A673 (cell line): Measurements from ENCODE around the gene ZNF69. TPM values are rescaled to one million over a fixed set of nuclear protein-coding genes. Genes with fewer than 3 reads are reported as not detected.
"Not testable (repeated sequence)": the region's sequence is repeated elsewhere in the genome, so short reads cannot be mapped to it uniquely, and the experiment has no call there.

ENCODE experiments used
- BruUV-seq: library from RNA; stranded (reverse); fragments of 400-500 nt; replicated peaks from 2 replicates; lab custom pipeline; 2021; lab: Mats Ljungman, UMichigan
- CTCF ChIA-PET: fragments of 300-600 bp; sonication (Branson Sonifier 250); formaldehyde crosslinking; loops from one replicate; lab custom pipeline; 2022; ENCODE audit warnings: antibody characterized with exemption; lab: Charles Lee
- POLR2A ChIA-PET: fragments of 300-600 bp; sonication (Branson Sonifier 250); formaldehyde crosslinking; loops from one replicate; lab custom pipeline; 2022; ENCODE audit warnings: antibody characterized with exemption; ENCODE audit not compliant: low non-redundant PET; lab: Charles Lee
- DNase-seq: peaks from one replicate; pipeline ENCODE4 v3.0.0-alpha.2; 2015; ENCODE audit warnings: low spot score
- H3K27ac ChIP-seq: fragments of 200-600 bp; sonication (generic); 2 replicates; pipeline ENCODE4 v1.5.1; 2016; ENCODE audit warnings: mixed run types, low read depth, mild to moderate bottlenecking, mixed read lengths, antibody characterized with exemption, low read length; ENCODE audit not compliant: poor library complexity, severe bottlenecking
- H3K27me3 ChIP-seq: fragments of 200-600 bp; sonication (generic); replicated peaks from 2 replicates; pipeline ENCODE4 v1.6.1; 2017; ENCODE audit warnings: mixed run types, low read depth, mild to moderate bottlenecking, mixed read lengths, antibody characterized with exemption, low read length; ENCODE audit not compliant: insufficient read depth, poor library complexity
- H3K36me3 ChIP-seq: fragments of 200-600 bp; sonication (generic); 2 replicates; pipeline ENCODE4 v1.6.1; 2016; ENCODE audit warnings: mixed run types, mild to moderate bottlenecking, mixed read lengths, antibody characterized with exemption, low read length; ENCODE audit not compliant: insufficient read depth, poor library complexity, severe bottlenecking
- H3K4me1 ChIP-seq: fragments of 200-600 bp; sonication (generic); 2 replicates; pipeline ENCODE4 v1.6.1; 2017; ENCODE audit warnings: mixed run types, mild to moderate bottlenecking, mixed read lengths, antibody characterized with exemption, low read length; ENCODE audit not compliant: insufficient read depth, poor library complexity, severe bottlenecking
- H3K4me3 ChIP-seq: fragments of 200-600 bp; sonication (generic); 2 replicates; pipeline ENCODE4 v1.5.1; 2016; ENCODE audit warnings: low read depth, mixed run types, mild to moderate bottlenecking, mixed read lengths, low read length; ENCODE audit not compliant: poor library complexity, severe bottlenecking
- H3K9me3 ChIP-seq: fragments of 200-600 bp; sonication (generic); 2 replicates; pipeline ENCODE4 v1.6.1; 2016; ENCODE audit warnings: mixed run types, low read depth, mild to moderate bottlenecking, mixed read lengths, antibody characterized with exemption, low read length; ENCODE audit not compliant: poor library complexity, severe bottlenecking
- CTCF ChIP-seq: fragments of 300-800, 200-600 bp; sonication (generic); conservative IDR thresholded peaks from 2 replicates; pipeline ENCODE4 v1.5.1; 2017; ENCODE audit warnings: low read depth, mild to moderate bottlenecking, antibody characterized with exemption, low read length, moderate library complexity, mixed read lengths
- EZH2 ChIP-seq: fragments of 200-600 bp; sonication (generic); IDR thresholded peaks from 2 replicates; pipeline ENCODE4 v1.6.1; 2017; ENCODE audit warnings: borderline replicate concordance, low read depth, mild to moderate bottlenecking, mixed read lengths, antibody characterized with exemption, low read length; ENCODE audit not compliant: poor library complexity, severe bottlenecking
- intact Hi-C: fragments of 100-400 bp; cut with micrococcal nuclease; formaldehyde crosslinking; loops from one replicate; pipeline ENCODE4 v1.10.0; 2022; ENCODE audit not compliant: unreplicated experiment
- total RNA-seq: library from RNA; stranded (reverse); gene quantifications from 2 replicates; pipeline ENCODE4 v1.2.3, GENCODE V29; 2021

The ZNF69 gene
- total RNA-seq, 1 experiment from 2014 or later, result 4.3 TPM

- POLR2A ChIA-PET, result no interaction called here
- no peak for TF ChIP-seq CTCF
- no peak for TF ChIP-seq EZH2
- Histone ChIP-seq H3K36me3 (peaks cover 50% of the 10 kb centered on the region), H3K9me3 (peaks cover 100% of the 10 kb centered on the region), H3K4me1 (no peaks in the 10 kb centered on the region), H3K4me3 (no peak overlapping the region), H3K27ac (no peak overlapping the region), H3K27me3 (no peaks in the 10 kb centered on the region)
- no TSS peak for BruUV-seq
- intact Hi-C loops, result no loop called here
- no peak for DNase-seq
- CTCF ChIA-PET, result no interaction called here
Observed at GRCh38 chr19:11948646-11949045, 61.1 kb downstream of the ZNF69 start.

- POLR2A ChIA-PET, result no interaction called here
- no peak for DNase-seq
- Histone ChIP-seq H3K4me1 (no peaks in the 10 kb centered on the region), H3K36me3 (peaks cover 47% of the 10 kb centered on the region), H3K9me3 (peaks cover 100% of the 10 kb centered on the region), H3K4me3 (no peak overlapping the region), H3K27me3 (no peaks in the 10 kb centered on the region), H3K27ac (no peak overlapping the region)
- intact Hi-C loops, result no loop called here
- BruUV-seq, result no TSS peak
- CTCF ChIA-PET, result no interaction called here
- TF ChIP-seq CTCF (no peak), EZH2 (no peak)
Observed at GRCh38 chr19:11949201-11949600, 61.6 kb downstream of the ZNF69 start.

DNA sequence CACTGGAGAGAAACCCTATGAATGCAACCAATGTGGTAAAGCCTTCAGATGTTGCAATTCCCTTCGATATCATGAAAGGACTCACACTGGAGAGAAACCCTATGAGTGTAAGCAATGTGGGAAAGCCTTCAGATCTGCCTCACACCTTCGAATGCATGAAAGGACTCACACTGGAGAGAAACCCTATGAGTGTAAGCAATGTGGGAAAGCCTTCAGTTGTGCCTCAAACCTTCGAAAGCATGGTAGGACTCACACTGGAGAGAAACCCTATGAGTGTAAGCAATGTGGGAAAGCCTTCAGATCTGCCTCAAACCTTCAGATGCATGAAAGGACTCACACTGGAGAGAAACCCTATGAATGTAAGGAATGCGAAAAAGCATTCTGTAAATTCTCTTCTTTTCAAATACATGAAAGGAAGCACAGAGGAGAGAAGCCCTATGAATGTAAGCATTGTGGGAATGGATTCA, 62.1 kb downstream of the ZNF69 start:
- H3K27me3 ChIP-seq, BruUV-seq, POLR2A ChIA-PET, H3K27ac ChIP-seq, H3K4me1 ChIP-seq, intact Hi-C loops, H3K4me3 ChIP-seq, DNase-seq, CTCF ChIA-PET: not testable (repeated sequence)
- H3K36me3 ChIP-seq, result peaks cover 45% of the 10 kb centered on the region
- H3K9me3 ChIP-seq, result peaks cover 100% of the 10 kb centered on the region

DNA sequence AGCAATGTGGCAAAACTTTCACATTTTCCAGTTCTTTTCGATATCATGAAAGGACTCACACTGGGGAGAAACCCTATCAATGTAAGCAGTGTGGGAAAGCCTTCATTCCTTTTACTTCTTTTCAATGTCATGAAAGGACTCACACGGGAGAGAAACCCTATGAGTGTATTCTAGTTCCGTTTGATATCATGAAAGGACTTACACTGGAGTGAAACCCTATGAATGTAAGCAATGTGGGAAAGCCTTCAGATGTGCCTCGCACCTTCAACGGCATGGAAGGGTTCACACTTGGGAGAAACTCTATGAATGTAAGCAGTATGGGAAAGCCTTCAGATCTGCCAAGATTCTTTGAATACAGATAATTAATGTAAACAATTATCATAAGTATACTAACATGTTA, 62.7 kb downstream of the ZNF69 start:
- H3K9me3 ChIP-seq, result peaks cover 94% of the 10 kb centered on the region
- H3K36me3 ChIP-seq, result peaks cover 44% of the 10 kb centered on the region
- BruUV-seq, result no TSS peak

More for the DNA sequence above, 62.7 kb downstream of the ZNF69 start:
- intact Hi-C loops, result no loop called here
- TF ChIP-seq EZH2, result no peak
- TF ChIP-seq CTCF, result no peak
- DNase-seq, result no peak
- ChIA-PET CTCF (no interaction called here), POLR2A (no interaction called here)
- no peaks in the 10 kb centered on the region for H3K4me1 ChIP-seq
- H3K27me3 ChIP-seq, result no peaks in the 10 kb centered on the region
- H3K27ac ChIP-seq, result no peak overlapping the region
- H3K4me3 ChIP-seq, result no peak overlapping the region
